ENCODE data around the gene SHMT1. TPM values are rescaled to one million over a fixed set of nuclear protein-coding genes. Genes with fewer than 3 reads are reported as not detected.
A peak's percentile ranks its signal among the peaks of the same experiment; 100 is the strongest.
"Not testable (repeated sequence)": the region's sequence is repeated elsewhere in the genome, so short reads cannot be mapped to it uniquely, and the experiment has no call there.

Gene SHMT1
- total and polyA plus RNA-seq, 4 donors, result 39.6 to 360 (median 325) TPM

GRCh38 chr17:18300725-18301480, 62.4 kb downstream of the SHMT1 start:
- TF ChIP-seq ZBTB33 (IDR thresholded peaks at IDR 0.05) (no peak), MAX (IDR thresholded peaks at IDR 0.05) (no peak), YY1 (IDR thresholded peaks at IDR 0.05) (no peak), FOXA1 (IDR thresholded peaks at IDR 0.05) (no peak), HNF4G (IDR thresholded peaks at IDR 0.05) (no peak), HNF4A (conservative IDR thresholded peaks at IDR 0.05) (no peak), SP1 (IDR thresholded peaks at IDR 0.05) (no peak), ATF3 (IDR thresholded peaks at IDR 0.05) (no peak), JUND (IDR thresholded peaks at IDR 0.05) (no peak)
- DNase-seq (ENCODE audit: low spot score), result no peak
- Histone ChIP-seq H3K36me3 (ENCODE audit: control insufficient read depth in 4 of 4, insufficient read depth in 3 of 4, low read depth in 1 of 4, low read length in 3 of 4) (peaks cover 16 to 55% (median 37%) of the 10 kb centered on the region in 4 donors), H3K27me3 (ENCODE audit: control insufficient read depth in 4 of 4, insufficient read depth in 4 of 4, low read length in 3 of 4) (no peaks in the 10 kb centered on the region), H3K4me1 (ENCODE audit: control insufficient read depth in 4 of 4, insufficient read depth in 4 of 4, low read length in 3 of 4) (no peaks in the 10 kb centered on the region), H3K4me3 (ENCODE audit: low read depth in 1 of 3, low read length in 3 of 3) (no peak overlapping the region), H3K9ac (ENCODE audit: low read depth in 1 of 2, low read length in 2 of 2) (no peak overlapping the region), H3K27ac (ENCODE audit: low read depth in 1 of 2, low read length in 2 of 2) (peak overlapping the region in 1 of 2 donors; percentile 33), H3K9me3 (ENCODE audit: control insufficient read depth in 4 of 4, low read length in 3 of 4) (no peaks in the 10 kb centered on the region)
- 86% methylated on average over 8 of the region's 8 CpGs for WGBS

GRCh38 chr17:18298061-18298460, 65.3 kb downstream of the SHMT1 start:
- H3K4me1 ChIP-seq (ENCODE audit: control insufficient read depth in 4 of 4, insufficient read depth in 4 of 4, low read length in 3 of 4); DNase-seq (ENCODE audit: low spot score); H3K9ac ChIP-seq (ENCODE audit: low read depth in 1 of 2, low read length in 2 of 2); H3K9me3 ChIP-seq (ENCODE audit: control insufficient read depth in 4 of 4, low read length in 3 of 4); H3K27me3 ChIP-seq (ENCODE audit: control insufficient read depth in 4 of 4, insufficient read depth in 4 of 4, low read length in 3 of 4); H3K4me3 ChIP-seq (ENCODE audit: low read depth in 1 of 3, low read length in 3 of 3); H3K27ac ChIP-seq (ENCODE audit: low read depth in 1 of 2, low read length in 2 of 2): not testable (repeated sequence)
- peaks cover 13 to 46% (median 28%) of the 10 kb centered on the region in 4 donors for H3K36me3 ChIP-seq (ENCODE audit: control insufficient read depth in 4 of 4, insufficient read depth in 3 of 4, low read depth in 1 of 4, low read length in 3 of 4)
- 96% methylated on average over 28 of the region's 30 CpGs for WGBS

- H3K36me3 ChIP-seq (ENCODE audit: control insufficient read depth in 4 of 4, insufficient read depth in 3 of 4, low read depth in 1 of 4, low read length in 3 of 4), result peaks cover 7 to 59% (median 32%) of the 10 kb centered on the region in 4 donors
- no peak overlapping the region for H3K27ac ChIP-seq (ENCODE audit: low read depth in 1 of 2, low read length in 2 of 2)
- DNase-seq (ENCODE audit: low spot score), result no peak
- 97% methylated on average over 15 of the region's 15 CpGs for WGBS
- no peak overlapping the region for H3K4me3 ChIP-seq (ENCODE audit: low read depth in 1 of 3, low read length in 3 of 3)
- H3K9me3 ChIP-seq (ENCODE audit: control insufficient read depth in 4 of 4, low read length in 3 of 4), result no peaks in the 10 kb centered on the region
- no peaks in the 10 kb centered on the region for H3K27me3 ChIP-seq (ENCODE audit: control insufficient read depth in 4 of 4, insufficient read depth in 4 of 4, low read length in 3 of 4)
- H3K9ac ChIP-seq (ENCODE audit: low read depth in 1 of 2, low read length in 2 of 2), result no peak overlapping the region
- TF ChIP-seq JUND (IDR thresholded peaks at IDR 0.05), result no peak
- no peak for TF ChIP-seq YY1 (IDR thresholded peaks at IDR 0.05)
- TF ChIP-seq NR2F2 (IDR thresholded peaks at IDR 0.05), result no peak
- no peak for TF ChIP-seq EGR1 (IDR thresholded peaks at IDR 0.05; ENCODE audit: low read depth in 2 of 2)
- no peak for TF ChIP-seq TAF1 (conservative IDR thresholded peaks at IDR 0.05)
- no peak for TF ChIP-seq ATF3 (IDR thresholded peaks at IDR 0.05)
- TF ChIP-seq FOXA2 (IDR thresholded peaks at IDR 0.05), result no peak
- no peak for TF ChIP-seq REST (IDR thresholded peaks at IDR 0.05)
- no peak for TF ChIP-seq RXRA (IDR thresholded peaks at IDR 0.05)
- TF ChIP-seq GABPA (IDR thresholded peaks at IDR 0.05 in 1 of 2, conservative IDR thresholded peaks at IDR 0.05 in 1 of 2), result no peak
- no peak for TF ChIP-seq HNF4A (conservative IDR thresholded peaks at IDR 0.05)
- no peak for TF ChIP-seq ZBTB33 (IDR thresholded peaks at IDR 0.05)
- TF ChIP-seq SP1 (IDR thresholded peaks at IDR 0.05), result no peak
- TF ChIP-seq RAD21 (IDR thresholded peaks at IDR 0.05), result no peak
- H3K4me1 ChIP-seq (ENCODE audit: control insufficient read depth in 4 of 4, insufficient read depth in 4 of 4, low read length in 3 of 4), result no peaks in the 10 kb centered on the region
Observed at GRCh38 chr17:18291718-18292540, 71.4 kb downstream of the SHMT1 start.

Measured in liver (tissue), 9 donors.